Left ventricle myocardium superior (tissue), 1 donor: ENCODE results near the gene OSBP2. TPM values are rescaled to one million over a fixed set of nuclear protein-coding genes. Genes with fewer than 3 reads are reported as not detected.
A peak's percentile ranks its signal among the peaks of the same experiment; 100 is the strongest.

Source experiments
- ATAC-seq: fragments of 200-7000 bp; cut with Tn5 transposase; one replicate; pipeline ENCODE4 v1.9.1; 2020; ENCODE audit warnings: mild to moderate bottlenecking, moderate library complexity
- DNase-seq: peaks from one replicate; pipeline ENCODE4 v3.0.0-alpha.2; 2020
- intact Hi-C: fragments of 100-400 bp; cut with micrococcal nuclease; formaldehyde crosslinking; loops from one replicate; pipeline ENCODE4 v1.11.0; 2022
- total RNA-seq: library from RNA; stranded (reverse); fragmentation: NEBNext Ultra II Directional; extraction: Animal tissue kit (Norgen Biotek cat#: 25700); gene quantifications from one replicate; pipeline ENCODE4 v1.2.1, GENCODE V29; 2021
- donor health status: DM: no; HTN: yes; CAD: no; lungs with severe emphysema.

Gene OSBP2
- total RNA-seq, 1 donor from 2014 or later = 16.0 TPM

DNA sequence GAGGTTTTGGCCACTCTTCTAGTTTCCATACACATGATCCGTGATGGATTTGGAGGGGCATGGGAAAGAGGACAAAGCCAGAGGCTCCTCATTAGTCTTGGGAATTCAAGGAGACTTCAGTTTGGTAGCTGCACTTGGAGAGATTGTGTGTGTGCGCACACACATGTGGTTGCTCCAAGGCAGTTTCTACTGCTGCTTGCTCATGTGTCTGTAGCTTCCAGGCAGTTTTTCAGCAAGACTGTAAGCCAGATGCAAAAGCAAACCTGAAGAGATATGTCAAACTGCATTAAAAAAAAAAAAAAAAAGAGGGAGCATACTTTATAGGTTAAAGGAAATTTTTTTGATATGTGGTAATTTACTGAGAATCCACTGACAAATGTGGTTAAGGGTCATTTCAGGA, 95.7 kb downstream of the OSBP2 start:
- no peak for DNase-seq
- intact Hi-C loops = no loop called here
- no peak for ATAC-seq

DNA sequence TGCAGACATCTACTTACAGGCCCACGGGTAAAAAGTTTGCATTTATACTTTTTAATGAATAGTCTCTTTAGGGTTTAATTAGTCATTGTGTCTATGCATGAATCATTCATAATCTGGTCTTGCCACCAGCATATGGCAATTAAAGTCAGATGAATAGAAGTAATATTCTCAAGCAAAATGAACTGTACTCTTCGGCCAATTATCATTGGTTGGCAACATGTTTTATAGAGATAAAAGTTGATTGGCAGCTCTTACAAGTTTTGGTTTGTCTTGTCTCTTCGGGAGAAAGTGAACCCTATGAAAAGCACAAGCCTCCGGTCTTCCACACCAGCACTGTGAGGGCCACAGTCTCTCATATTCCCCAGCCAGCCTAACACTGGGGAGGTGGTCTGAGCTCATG, 97.8 kb downstream of the OSBP2 start:
- DNase-seq (no peak), ATAC-seq (no peak)
- intact Hi-C loops = no loop called here

- DNase-seq = no peak
- intact Hi-C loops = no loop called here
- ATAC-seq = no peak
These were observed 100.4 kb downstream of the OSBP2 start for GRCh38 chr22:30795118-30795517.

GRCh38 chr22:30801695-30802094, 107.0 kb downstream of the OSBP2 start:
- intact Hi-C loops = no loop called here
- no peak for ATAC-seq
- no peak for DNase-seq

GRCh38 chr22:30802202-30803166, 107.8 kb downstream of the OSBP2 start:
- intact Hi-C loops = no loop called here
- ATAC-seq (peak; percentile 100), DNase-seq (peak; percentile 93)

DNA sequence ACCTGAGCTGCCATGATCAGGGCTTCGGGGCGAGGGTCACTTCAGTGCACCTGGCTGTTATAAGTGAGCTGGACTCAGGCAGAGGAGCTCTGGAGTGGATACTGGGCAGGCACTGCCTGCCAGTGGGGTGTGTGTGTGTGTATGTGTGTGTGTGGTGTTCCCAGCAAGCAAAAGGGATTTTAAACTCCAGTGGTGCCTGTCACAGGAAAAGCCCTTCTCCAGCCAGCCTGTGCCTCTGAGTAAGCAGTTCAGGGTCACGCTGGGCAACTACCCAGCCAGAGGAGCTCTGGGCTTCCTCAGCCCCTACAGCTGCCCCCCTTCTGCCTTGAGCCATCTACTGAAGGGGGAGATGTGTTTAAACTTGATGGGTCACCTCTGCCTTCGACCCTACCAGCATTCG, 109.0 kb downstream of the OSBP2 start:
- ATAC-seq (no peak), DNase-seq (no peak)
- intact Hi-C loops = no loop called here

- intact Hi-C loops = no loop called here
- ATAC-seq (no peak), DNase-seq (no peak)
These were observed 110.0 kb downstream of the OSBP2 start for GRCh38 chr22:30804626-30805025.

GRCh38 chr22:30806391-30806861, 111.8 kb downstream of the OSBP2 start:
- DNase-seq (no peak), ATAC-seq (no peak)
- intact Hi-C loops = no loop called here

GRCh38 chr22:30809086-30809485, 114.4 kb downstream of the OSBP2 start:
- intact Hi-C loops = no loop called here
- ATAC-seq = no peak
- no peak for DNase-seq

DNA sequence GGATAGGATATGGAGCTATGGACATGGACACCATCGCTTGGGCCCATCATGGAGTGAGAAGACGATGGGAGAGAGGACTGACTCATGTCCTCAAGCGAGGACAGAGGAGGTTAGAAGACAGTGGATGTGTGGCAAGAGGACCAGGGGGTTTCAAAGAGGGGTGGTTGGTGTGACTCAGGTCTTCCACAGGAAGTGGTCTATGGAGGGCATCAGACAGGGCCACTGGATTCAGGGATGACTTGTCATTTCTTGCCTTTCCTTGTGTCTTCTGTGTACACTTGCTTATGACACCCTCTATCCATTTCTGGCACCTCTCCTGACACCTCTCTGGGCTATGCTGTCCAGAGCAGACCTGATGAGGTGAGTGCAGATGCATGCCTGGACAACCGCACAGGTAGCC, 115.4 kb downstream of the OSBP2 start:
- DNase-seq (no peak), ATAC-seq (no peak)
- intact Hi-C loops = no loop called here

- no peak for DNase-seq
- ATAC-seq = no peak
- intact Hi-C loops = no loop called here
These were observed 119.3 kb downstream of the OSBP2 start for GRCh38 chr22:30813936-30814335.

GRCh38 chr22:30816413-30816812, 121.7 kb downstream of the OSBP2 start:
- no peak for ATAC-seq
- DNase-seq = no peak
- intact Hi-C loops = no loop called here

GRCh38 chr22:30821381-30821780, 126.7 kb downstream of the OSBP2 start:
- intact Hi-C loops = no loop called here
- DNase-seq (no peak), ATAC-seq (no peak)

DNA sequence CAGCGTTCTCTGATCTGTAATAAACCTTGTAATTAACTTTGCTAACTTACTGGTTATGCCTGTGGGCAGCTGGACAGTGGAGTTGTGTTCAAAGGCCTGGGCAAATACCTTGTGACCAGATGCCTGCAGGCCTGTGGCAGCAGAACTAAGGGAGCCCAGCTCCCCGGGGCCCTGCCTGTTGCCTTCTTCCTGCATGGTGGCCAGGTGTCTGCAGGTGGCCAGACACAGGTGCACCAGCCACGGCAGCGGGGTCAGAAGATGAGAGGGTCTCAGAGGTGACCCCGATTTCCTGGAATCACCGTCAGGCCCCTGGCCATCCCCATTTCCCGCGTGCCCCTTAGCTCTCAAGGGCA, 127.2 kb downstream of the OSBP2 start:
- DNase-seq (no peak), ATAC-seq (no peak)
- intact Hi-C loops = no loop called here

DNA sequence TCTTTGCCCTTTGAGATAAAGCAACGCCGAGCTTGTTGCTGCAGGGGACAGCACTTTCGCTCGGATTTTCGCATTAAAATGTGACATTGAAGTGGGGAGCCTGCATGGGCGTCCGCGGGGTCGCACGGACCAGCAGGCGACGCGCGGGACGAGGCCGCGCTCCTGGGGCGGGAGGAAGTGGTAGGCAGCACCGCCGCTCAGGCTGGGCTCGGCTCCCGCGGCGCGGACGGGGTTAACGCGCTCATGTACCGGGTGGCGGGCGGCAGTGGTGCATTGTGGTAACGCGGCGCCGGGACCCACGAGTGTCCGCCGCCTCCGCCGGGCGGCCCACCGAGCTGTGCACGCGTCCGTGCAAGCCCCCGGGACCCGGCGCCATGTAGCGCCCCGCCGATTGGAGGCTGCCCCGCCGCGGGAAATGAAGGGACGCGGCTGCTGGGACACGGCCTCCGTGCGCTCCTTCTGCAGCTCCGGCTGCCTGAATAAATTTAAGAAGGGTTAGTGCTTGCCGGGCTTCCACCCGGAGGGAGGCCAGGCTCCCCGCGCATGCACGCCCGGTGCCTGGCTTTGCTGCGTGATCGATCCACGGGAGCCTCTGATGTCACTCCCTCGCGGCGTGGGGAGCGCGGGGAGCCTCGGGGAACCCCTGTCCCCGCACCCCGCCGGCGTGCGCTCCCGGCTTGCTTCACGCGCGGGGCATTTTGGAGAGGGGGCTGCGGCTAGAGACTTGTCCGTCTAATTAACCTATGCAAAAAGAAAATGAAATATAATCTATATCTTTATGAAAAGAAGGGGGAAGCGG, 127.7 kb downstream of the OSBP2 start:
- ATAC-seq (peak; percentile 78), DNase-seq (peak; percentile 44)
- intact Hi-C loops = no loop called here

DNA sequence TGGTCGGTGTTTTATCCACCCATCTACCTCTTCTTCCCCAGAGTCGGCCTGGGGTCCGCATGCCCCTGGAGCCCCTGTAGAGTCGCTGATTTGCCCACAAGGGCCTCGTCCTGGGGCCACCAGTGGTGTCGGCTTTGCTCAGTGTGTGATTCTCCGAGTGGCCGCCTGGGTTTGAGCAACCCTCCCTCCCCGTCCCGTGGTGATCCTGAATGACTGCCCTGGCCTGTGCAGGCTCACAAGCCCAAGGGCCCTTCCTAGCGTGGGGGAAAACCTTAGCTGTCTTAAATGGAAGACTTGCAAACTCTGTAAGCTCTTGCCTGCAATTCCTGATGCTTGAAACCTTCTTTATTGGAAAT, 128.3 kb downstream of the OSBP2 start:
- ATAC-seq = no peak
- intact Hi-C loops = no loop called here

GRCh38 chr22:30824096-30824495, 129.4 kb downstream of the OSBP2 start:
- intact Hi-C loops = no loop called here
- DNase-seq = no peak
- no peak for ATAC-seq

More for the DNA sequence above, 128.3 kb downstream of the OSBP2 start:
- DNase-seq = no peak

GRCh38 chr22:30824711-30825110, 130.0 kb downstream of the OSBP2 start:
- DNase-seq = no peak
- no peak for ATAC-seq
- intact Hi-C loops = no loop called here

DNA sequence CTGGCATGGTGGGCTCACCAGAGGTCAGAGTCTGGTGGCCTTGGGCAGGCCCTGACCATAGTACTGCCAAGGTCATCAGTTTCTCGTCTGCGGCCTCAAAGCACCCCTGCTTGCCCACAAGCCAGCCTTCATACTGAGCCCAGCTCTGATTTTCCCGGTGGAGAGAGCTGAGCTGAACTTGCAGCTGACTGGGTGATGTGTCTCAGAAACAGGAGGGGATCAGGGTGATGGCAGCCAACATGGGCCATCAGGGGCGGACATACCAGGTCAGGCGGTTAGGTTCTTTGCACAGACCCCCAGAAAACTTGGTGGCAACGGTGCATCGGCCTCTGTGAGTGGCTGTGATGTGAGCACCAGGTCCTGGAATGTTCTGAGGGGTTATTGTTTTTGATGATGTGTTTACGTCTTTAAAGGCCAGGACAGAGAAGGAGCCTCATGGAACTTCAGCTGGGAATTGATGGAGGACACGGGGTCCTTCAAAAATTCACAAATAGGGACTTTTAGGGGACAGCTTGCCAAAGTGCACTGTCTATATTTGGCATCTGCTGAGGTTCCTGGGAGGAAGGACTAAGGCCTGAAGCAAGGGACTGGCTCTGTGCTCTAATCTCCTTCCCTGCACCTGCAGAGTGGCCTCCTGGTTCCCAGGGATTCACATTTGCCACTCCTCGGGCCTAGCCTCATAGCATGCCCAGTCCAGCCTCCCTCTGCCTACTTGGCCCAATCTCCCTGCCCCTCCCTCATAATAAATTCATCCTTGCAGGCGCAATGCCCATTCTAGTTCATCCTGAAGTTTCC, 131.2 kb downstream of the OSBP2 start:
- ATAC-seq = no peak
- intact Hi-C loops = no loop called here
- no peak for DNase-seq
